Measurements from ENCODE around the gene MAVS.

GRCh38 chr20:3815703-3816315 lies 30.8 kb upstream of the MAVS start:
- TF ChIP-seq ESRRA (CRISPR knock-in tag; IDR thresholded peaks at IDR 0.05; ENCODE audit: borderline replicate concordance): no peak
- TF ChIP-seq CTCF (IDR thresholded peaks at IDR 0.05): no peak
- TF ChIP-seq ZNF138 (CRISPR knock-in tag; conservative IDR thresholded peaks at IDR 0.05): no peak
